ENCODE measurements around the gene SLC10A7.

The SLC10A7 gene

GRCh38 chr4:146292508-146292907 is 229.2 kb downstream of the SLC10A7 start:
- no peak for DNase-seq

- no peak for DNase-seq
These were observed 230.4 kb downstream of the SLC10A7 start for GRCh38 chr4:146291313-146291712.

GRCh38 chr4:146288193-146288592 is 233.5 kb downstream of the SLC10A7 start:
- DNase-seq, result no peak

GRCh38 chr4:146285037-146285436 is 236.7 kb downstream of the SLC10A7 start:
- no peak for DNase-seq

GRCh38 chr4:146283758-146284651 is 237.7 kb downstream of the SLC10A7 start:
- DNase-seq, result no peak

- no peak for DNase-seq
These were observed 239.1 kb downstream of the SLC10A7 start for GRCh38 chr4:146282657-146283056.

- DNase-seq, result no peak
These were observed 242.8 kb downstream of the SLC10A7 start for GRCh38 chr4:146278986-146279385.

GRCh38 chr4:146275370-146275769 is 246.4 kb downstream of the SLC10A7 start:
- no peak for DNase-seq

GRCh38 chr4:146274774-146275173 is 247.0 kb downstream of the SLC10A7 start:
- no peak for DNase-seq

- DNase-seq, result no peak
These were observed 248.4 kb downstream of the SLC10A7 start for GRCh38 chr4:146273204-146273901.

- no peak for DNase-seq
These were observed 250.3 kb downstream of the SLC10A7 start for GRCh38 chr4:146271466-146271865.

- no peak for DNase-seq
These were observed 252.5 kb downstream of the SLC10A7 start for GRCh38 chr4:146269228-146269653.

GRCh38 chr4:146267826-146268225 is 253.9 kb downstream of the SLC10A7 start:
- DNase-seq, result no peak

- no peak for DNase-seq
These were observed 255.7 kb downstream of the SLC10A7 start for GRCh38 chr4:146265950-146266490.

GRCh38 chr4:146263793-146264192 is 257.9 kb downstream of the SLC10A7 start:
- no peak for DNase-seq

GRCh38 chr4:146261041-146261440 is 260.7 kb downstream of the SLC10A7 start:
- DNase-seq, result no peak

- no peak for DNase-seq
These were observed 261.2 kb downstream of the SLC10A7 start for GRCh38 chr4:146260521-146260920.

GRCh38 chr4:146257511-146257910 is 264.2 kb downstream of the SLC10A7 start:
- DNase-seq, result no peak

- DNase-seq, result no peak
These were observed 265.4 kb downstream of the SLC10A7 start for GRCh38 chr4:146256328-146256727.

GRCh38 chr4:146255874-146256273 is 265.9 kb downstream of the SLC10A7 start:
- no peak for DNase-seq

GRCh38 chr4:146255463-146255862 is 266.3 kb downstream of the SLC10A7 start:
- no peak for DNase-seq

GRCh38 chr4:146252969-146253611 is 268.6 kb downstream of the SLC10A7 start:
- DNase-seq, result no peak

- DNase-seq, result no peak
These were observed 274.4 kb downstream of the SLC10A7 start for GRCh38 chr4:146247356-146247755.

All from RPMI8226 (cell line).